NT2/D1 (cell line): ENCODE measurements around the gene NLGN1.

Experiments
- DNase-seq: peaks from one replicate; pipeline ENCODE4 v3.0.0-alpha.2; 2011; ENCODE audit warnings: low read depth, low spot score
- H3K27me3 ChIP-seq: 2 replicates; pipeline ENCODE4 v1.6.0; 2011; ENCODE audit warnings: mild to moderate bottlenecking; ENCODE audit not compliant: insufficient read length, insufficient read depth
- H3K36me3 ChIP-seq: 2 replicates; pipeline ENCODE4 v1.6.1; 2011; ENCODE audit warnings: mild to moderate bottlenecking, low read length, mixed read lengths; ENCODE audit not compliant: insufficient read depth, insufficient read length
- H3K4me1 ChIP-seq: 2 replicates; pipeline ENCODE4 v1.5.1; 2011; ENCODE audit not compliant: insufficient read depth, insufficient read length
- H3K4me3 ChIP-seq: 2 replicates; pipeline ENCODE4 v1.5.1; 2011; ENCODE audit warnings: low read depth; ENCODE audit not compliant: insufficient read length
- H3K9ac ChIP-seq: 2 replicates; pipeline ENCODE4 v1.6.0; 2011; ENCODE audit warnings: low read depth; ENCODE audit not compliant: insufficient read length
- H3K9me3 ChIP-seq: 2 replicates; pipeline ENCODE4 v1.5.1; 2011; ENCODE audit warnings: mild to moderate bottlenecking, low read length; ENCODE audit not compliant: insufficient read depth
- SUZ12 ChIP-seq: IDR thresholded peaks from 2 replicates; pipeline ENCODE4 v1.6.1; 2011; ENCODE audit not compliant: insufficient read length, insufficient read depth; ENCODE audit errors: extremely low read depth
- YY1 ChIP-seq: IDR thresholded peaks from 2 replicates; pipeline ENCODE4 v1.6.1; 2011; ENCODE audit not compliant: insufficient read length, insufficient read depth
- ZNF274 ChIP-seq: IDR thresholded peaks from 2 replicates; pipeline ENCODE4 v1.6.1; 2011; ENCODE audit warnings: mild to moderate bottlenecking, low read depth, low read length

Gene NLGN1

GRCh38 chr3:173404156-173404555 lies 6.6 kb downstream of the NLGN1 start:
- H3K4me3 ChIP-seq: no peak overlapping the region
- H3K9ac ChIP-seq: no peak overlapping the region
- H3K36me3 ChIP-seq: no peaks in the 10 kb centered on the region
- no peak for TF ChIP-seq SUZ12
- TF ChIP-seq YY1: no peak
- TF ChIP-seq ZNF274: no peak
- H3K4me1 ChIP-seq: no peaks in the 10 kb centered on the region
- peaks cover 3% of the 10 kb centered on the region for H3K27me3 ChIP-seq
- H3K9me3 ChIP-seq: no peaks in the 10 kb centered on the region
- DNase-seq: no peak

GRCh38 chr3:173410436-173410835 lies 12.9 kb downstream of the NLGN1 start:
- TF ChIP-seq ZNF274: no peak
- no peak for TF ChIP-seq SUZ12
- no peak for TF ChIP-seq YY1
- no peak for DNase-seq
- H3K9ac ChIP-seq: no peak overlapping the region
- no peak overlapping the region for H3K4me3 ChIP-seq
- H3K9me3 ChIP-seq: no peaks in the 10 kb centered on the region
- H3K27me3 ChIP-seq: no peaks in the 10 kb centered on the region
- H3K4me1 ChIP-seq: no peaks in the 10 kb centered on the region
- no peaks in the 10 kb centered on the region for H3K36me3 ChIP-seq

GRCh38 chr3:173410849-173411248 lies 13.3 kb downstream of the NLGN1 start:
- no peak for TF ChIP-seq ZNF274
- no peak for TF ChIP-seq YY1
- TF ChIP-seq SUZ12: no peak
- DNase-seq: no peak

GRCh38 chr3:173411375-173411973 lies 13.9 kb downstream of the NLGN1 start:
- DNase-seq: no peak

More at GRCh38 chr3:173410849-173411248, 13.3 kb downstream of the NLGN1 start:
- H3K27me3 ChIP-seq: no peaks in the 10 kb centered on the region
- no peak overlapping the region for H3K9ac ChIP-seq
- no peaks in the 10 kb centered on the region for H3K4me1 ChIP-seq
- no peaks in the 10 kb centered on the region for H3K9me3 ChIP-seq
- no peaks in the 10 kb centered on the region for H3K36me3 ChIP-seq
- H3K4me3 ChIP-seq: no peak overlapping the region

GRCh38 chr3:173416070-173416469 lies 18.5 kb downstream of the NLGN1 start:
- Histone ChIP-seq H3K9me3 (peaks cover 13% of the 10 kb centered on the region), H3K9ac (no peak overlapping the region), H3K4me3 (no peak overlapping the region), H3K4me1 (no peaks in the 10 kb centered on the region), H3K27me3 (no peaks in the 10 kb centered on the region), H3K36me3 (no peaks in the 10 kb centered on the region)
- no peak for TF ChIP-seq YY1
- no peak for TF ChIP-seq ZNF274
- TF ChIP-seq SUZ12: no peak
- no peak for DNase-seq

More at GRCh38 chr3:173411375-173411973, 13.9 kb downstream of the NLGN1 start:
- Histone ChIP-seq H3K9ac (no peak overlapping the region), H3K36me3 (no peaks in the 10 kb centered on the region), H3K4me3 (no peak overlapping the region), H3K9me3 (no peaks in the 10 kb centered on the region), H3K4me1 (no peaks in the 10 kb centered on the region), H3K27me3 (no peaks in the 10 kb centered on the region)
- TF ChIP-seq YY1 (no peak), SUZ12 (no peak), ZNF274 (no peak)

GRCh38 chr3:173429076-173429475 lies 31.5 kb downstream of the NLGN1 start:
- Histone ChIP-seq H3K36me3 (no peaks in the 10 kb centered on the region), H3K9ac (no peak overlapping the region), H3K27me3 (no peaks in the 10 kb centered on the region), H3K4me1 (no peaks in the 10 kb centered on the region), H3K4me3 (no peak overlapping the region), H3K9me3 (peaks cover under 1% of the 10 kb centered on the region; the same call in 1 of the 2 replicates)
- DNase-seq: no peak
- no peak for TF ChIP-seq SUZ12
- TF ChIP-seq ZNF274: no peak
- no peak for TF ChIP-seq YY1

GRCh38 chr3:173429527-173429926 lies 32.0 kb downstream of the NLGN1 start:
- no peaks in the 10 kb centered on the region for H3K36me3 ChIP-seq

More at GRCh38 chr3:173429527-173429926, 32.0 kb downstream of the NLGN1 start:
- H3K4me1 ChIP-seq: no peaks in the 10 kb centered on the region
- H3K9ac ChIP-seq: no peak overlapping the region
- no peak for DNase-seq
- TF ChIP-seq SUZ12 (no peak), ZNF274 (no peak), YY1 (no peak)
- no peak overlapping the region for H3K4me3 ChIP-seq
- no peaks in the 10 kb centered on the region for H3K9me3 ChIP-seq
- no peaks in the 10 kb centered on the region for H3K27me3 ChIP-seq
